SW480 (cell line): ENCODE results near the gene PCYT1A.
A peak's percentile ranks its signal among the peaks of the same experiment; 100 is the strongest.

ENCODE experiments used
- DNase-seq: peaks from one replicate; pipeline ENCODE4 v3.0.0-alpha.2; 2016; ENCODE audit warnings: low spot score

PCYT1A gene

GRCh38 chr3:196236223-196236622 is 51.3 kb downstream of the PCYT1A start:
- no peak for DNase-seq

DNA sequence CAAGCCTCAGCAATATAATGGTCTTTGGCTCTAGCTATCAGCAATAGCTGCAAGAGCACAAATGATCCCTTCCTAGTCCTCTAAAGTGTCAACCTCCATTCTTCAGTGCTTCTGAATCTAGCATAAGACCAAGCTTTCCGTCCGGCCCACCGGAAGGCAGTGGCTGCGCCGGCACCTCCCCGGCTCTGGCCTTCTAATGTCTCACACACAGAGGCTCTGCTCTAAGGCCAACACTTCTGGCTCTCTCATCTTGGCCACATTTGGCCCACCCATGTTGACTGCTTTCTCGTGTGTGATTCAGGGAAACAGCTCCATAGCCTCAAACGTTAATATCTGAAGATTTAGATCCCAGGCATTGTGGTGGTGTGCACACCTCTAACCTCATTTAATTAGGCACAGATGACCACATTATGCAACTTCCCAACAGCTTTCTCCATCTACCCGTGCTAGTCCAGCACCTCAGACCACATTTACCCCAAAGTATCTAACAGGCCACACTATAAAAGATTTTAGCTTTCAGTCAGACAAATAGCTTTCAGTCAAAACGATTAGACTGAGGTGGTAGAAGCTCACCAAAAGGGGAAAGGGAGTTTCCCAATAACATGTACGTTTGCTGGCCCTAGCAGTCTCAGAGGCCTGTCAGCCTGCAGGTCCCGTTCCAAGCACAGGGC is 51.9 kb downstream of the PCYT1A start:
- no peak for DNase-seq

DNA sequence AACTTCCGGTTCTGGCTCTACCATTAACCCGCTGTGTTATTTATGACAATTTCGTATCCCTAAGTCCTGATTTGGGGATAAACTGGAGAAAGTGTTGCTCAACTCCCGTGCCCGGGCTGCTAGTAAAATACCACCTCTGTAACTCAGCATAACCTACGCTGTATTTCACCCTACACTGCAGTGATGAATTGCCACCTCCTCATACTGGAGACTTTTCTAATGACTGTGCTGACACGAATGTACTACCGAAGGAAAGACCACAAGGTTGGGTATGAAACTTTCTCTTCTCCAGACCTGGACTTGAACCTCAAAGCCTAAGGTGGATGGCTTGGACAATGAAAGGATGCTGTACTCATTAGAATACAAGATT is 54.7 kb downstream of the PCYT1A start:
- DNase-seq = no peak

DNA sequence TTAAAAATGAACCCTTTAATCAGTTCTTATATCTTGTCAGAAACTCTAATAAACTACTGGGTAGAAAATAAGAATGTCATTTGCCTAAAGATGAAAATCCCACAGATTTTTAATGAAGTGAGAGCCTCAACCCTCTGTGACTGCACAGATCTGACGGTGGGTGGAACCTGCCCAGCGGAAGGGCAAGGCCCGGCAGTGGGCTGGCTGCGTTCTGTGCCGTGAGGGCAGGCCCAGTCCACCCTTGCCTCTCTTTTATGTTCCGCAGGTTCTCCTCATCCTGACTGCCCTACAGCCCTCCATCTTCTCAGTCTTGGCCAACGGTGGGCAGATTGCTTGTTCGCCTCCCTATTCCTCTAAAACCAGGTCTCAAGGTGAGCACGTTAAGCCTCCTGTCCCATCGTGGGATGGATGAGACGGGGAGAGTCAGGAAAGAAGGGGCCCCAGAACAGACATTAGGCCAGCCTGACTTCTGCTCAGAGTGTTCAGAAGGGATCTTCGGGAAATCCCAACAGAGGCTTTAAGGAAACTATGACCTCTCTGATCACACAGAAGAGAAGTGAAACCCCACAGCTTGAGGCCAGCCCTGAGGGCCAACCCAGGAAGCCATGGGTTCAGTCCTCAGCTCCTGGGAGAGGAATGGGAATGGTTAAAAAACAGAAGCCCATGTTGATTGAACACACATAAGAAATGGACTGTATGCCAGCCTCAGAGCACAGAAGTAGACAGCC is 55.2 kb downstream of the PCYT1A start:
- DNase-seq = no peak

- no peak for DNase-seq
Observed at GRCh38 chr3:196227629-196228493, 59.7 kb downstream of the PCYT1A start.

- DNase-seq = no peak
Observed at GRCh38 chr3:196227121-196227561, 60.4 kb downstream of the PCYT1A start.

DNA sequence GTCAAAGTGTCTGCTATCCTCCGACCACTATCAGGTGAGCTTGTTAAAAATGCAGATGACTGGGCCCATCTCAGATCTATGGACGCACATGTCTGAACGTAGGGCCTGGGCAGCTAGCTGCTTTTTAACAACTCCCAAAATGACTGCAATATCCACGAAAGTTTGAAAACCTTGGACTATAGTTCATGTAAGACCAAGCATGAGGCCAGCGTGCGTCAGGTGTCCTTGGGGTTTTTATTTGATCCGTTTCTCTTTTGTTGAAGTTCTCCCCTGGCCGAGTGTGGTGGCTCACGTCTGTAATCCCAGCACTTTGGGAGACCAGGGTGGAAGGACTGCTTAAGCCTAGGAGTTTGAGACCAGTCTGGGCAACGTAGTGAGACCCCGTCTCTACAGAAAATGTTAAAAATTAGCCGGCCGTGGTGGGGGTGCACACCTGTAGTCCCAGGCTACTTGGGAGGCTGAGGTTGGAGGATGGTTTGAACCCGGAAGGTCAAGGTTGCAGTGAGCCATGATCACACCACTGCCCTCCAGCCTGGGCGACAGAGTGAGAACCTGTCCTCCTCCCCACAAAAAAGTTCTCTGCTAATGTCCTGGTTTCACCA is 61.7 kb downstream of the PCYT1A start:
- DNase-seq = no peak

DNA sequence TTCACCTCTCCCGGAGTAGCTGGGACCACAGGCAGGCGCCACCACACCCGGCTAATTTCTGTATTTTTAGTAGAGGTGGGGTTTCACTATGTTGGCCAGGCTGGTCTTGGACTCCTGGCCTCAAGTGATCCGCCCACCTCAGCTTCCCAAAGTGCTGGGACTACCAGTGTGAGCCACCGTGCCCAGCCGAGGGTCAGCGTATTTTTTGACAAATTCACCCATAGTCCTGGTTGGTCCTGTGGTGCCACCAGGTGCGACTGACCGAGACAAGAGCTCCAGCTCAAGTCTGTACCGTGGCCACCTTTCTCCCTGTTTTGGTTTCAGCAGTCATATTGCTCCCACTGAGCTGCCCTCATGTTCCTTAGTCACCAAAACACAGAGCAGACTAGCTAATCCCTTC is 62.4 kb downstream of the PCYT1A start:
- no peak for DNase-seq

DNA sequence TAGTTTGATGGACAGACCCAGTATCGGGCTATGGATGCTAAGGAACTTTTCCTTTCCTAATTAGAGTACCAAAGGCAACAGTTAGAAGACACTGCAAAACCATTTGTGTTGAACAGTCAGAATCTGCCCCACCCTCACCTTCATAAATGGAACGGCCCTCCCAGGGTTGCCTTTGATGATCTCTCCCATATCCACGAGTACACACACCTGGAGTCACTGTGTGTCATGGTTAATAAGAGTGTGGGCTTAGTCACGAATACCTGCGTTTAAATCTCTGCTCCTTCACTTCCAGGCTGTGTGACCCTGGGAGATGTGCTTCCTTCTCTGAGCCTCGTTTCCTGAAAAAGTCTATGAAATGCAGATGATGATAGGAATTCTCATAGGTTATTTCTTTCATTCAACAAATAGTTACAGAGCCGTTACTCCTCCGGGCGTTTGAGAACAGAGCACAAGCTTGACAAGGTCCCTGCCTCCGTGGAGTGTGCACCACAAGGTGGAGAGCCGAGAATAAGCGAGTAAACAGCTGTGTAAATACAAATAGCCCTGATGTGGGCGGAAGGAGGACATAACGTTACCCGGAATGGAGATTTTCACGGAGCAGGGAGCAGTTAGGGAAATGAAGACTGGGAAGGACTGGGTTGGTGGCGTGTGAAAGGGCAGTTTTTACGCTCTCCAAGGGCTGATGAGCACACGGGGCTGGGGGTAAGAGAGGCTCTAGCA is 64.5 kb downstream of the PCYT1A start:
- peak; percentile 74 for DNase-seq

GRCh38 chr3:196220991-196221390 is 66.5 kb downstream of the PCYT1A start:
- DNase-seq = no peak

DNA sequence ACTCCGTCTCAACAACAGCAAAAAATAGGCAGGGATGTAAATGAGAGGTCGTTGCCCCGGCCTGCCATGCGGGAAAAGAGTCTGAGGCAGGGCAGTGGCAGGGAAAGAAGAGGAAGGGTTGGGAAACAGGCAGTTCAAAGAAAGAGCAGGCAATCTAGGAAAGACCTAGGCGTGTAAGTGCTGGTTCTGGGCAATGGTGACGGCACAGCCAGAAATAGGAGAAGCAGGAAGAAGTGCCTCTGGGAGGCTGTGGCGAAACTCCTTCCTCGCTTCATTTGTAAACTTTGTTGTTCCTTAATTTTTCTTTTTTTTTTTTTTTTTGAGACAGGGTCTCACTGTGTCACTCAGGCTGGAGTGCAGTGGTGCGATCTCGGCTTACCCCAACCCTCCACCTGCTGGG is 66.9 kb downstream of the PCYT1A start:
- no peak for DNase-seq

DNA sequence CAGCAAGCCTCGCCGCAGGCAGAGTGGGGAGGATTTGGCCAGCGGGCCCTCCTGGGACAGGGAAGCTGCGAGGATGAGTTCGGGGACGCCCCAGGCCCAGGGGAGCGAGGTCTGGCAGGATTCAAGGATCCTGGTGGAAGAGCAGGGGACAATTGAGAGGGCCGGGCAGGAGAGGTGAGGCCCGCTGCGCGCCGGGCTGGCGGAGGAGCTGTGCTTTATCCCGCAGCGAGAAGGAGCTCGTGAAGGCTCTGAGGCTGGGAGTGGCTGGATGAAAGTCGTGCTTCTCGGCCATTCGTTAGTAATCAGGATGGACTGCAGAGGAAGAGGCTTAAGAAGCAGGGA is 67.6 kb downstream of the PCYT1A start:
- DNase-seq = no peak

DNA sequence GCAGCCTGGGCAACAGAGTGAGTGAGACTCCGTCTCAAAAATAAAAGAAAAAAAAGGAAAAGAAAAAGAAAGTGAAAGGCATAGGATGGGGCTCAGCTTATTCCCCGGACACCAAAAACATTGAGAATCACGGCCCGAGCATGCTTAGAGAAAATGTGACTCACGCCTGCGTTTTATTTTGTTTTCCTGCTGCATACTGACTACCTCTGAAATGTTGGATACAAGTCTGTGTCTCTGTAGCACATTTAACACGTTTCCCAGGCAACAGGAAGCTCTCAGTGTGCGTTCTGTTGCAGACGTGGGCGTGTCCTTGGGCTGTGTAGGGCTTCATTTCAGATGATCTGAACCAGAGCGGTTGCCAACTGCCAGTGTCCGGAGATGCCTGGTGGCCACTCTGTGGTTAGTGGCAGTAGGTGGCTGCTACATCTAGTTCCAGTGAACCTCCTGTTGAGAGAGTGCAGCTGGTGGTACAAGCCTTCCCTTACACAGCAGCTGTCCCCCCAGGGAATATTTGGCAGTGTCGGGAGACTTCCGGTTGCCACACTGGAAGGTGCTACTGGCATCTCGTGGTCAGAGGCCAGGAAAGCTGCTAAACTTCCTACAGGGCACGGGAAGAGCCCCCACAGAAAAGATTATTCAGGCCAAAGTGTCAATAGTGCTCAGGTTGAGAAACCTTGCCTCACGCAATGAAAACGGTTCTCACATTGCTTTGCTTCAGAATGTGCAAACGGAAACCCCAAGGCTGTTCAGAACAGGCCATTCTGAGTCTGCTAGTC is 68.1 kb downstream of the PCYT1A start:
- peak; percentile 50 for DNase-seq

DNA sequence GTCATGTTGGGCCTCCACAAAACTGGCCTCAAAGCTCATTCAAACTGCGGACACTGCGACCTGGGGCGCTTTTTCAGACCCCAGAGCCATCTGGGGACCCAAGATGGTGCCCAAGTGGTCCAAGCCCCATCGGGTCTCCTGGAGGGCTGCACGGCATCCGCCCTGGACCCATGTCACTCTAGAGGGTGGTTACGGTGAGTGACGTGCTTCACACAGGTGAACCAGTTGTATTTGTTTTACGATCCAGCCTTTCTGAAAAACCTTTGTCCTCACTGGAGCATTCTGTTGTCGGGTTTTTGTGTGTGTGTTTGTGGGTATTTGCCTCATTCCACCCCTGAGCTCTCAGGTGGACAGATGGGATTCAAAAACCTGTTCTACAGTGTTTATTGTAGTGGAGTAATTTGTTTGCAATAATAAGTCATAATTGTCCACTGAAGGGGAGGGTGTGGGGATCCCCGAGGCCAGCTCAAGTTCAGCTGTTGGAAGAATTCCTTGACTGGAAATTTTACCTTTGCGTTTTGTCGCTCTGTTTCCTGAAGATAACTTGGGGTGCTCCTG is 69.3 kb downstream of the PCYT1A start:
- DNase-seq = no peak

- DNase-seq = no peak
Observed at GRCh38 chr3:196217307-196218154, 70.0 kb downstream of the PCYT1A start.

DNA sequence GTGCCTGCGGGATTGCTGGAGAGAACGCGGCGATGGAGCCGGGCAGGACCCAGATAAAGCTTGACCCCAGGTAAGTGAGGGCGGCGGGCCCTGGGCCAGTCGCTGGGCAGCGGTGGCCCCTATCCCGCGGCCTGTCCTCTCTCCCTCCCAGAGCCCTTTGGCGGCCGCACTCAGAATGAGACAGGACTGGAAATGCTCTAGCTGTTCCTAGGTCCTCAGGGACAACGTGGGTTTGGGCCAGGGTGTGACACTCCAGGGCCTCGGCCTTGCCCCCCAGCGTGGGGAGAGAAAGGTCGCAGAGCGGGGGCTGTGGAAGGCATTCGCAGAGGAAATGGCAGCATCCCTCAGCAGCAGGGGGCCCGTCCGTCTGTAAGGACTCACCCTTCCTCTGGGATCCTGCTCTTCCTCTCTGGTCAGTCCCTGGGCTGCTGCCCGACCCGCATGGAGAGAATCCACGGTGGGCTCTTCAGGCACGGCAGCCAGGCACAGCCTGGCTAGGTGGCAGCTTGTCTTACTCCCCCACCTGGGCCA is 70.8 kb downstream of the PCYT1A start:
- DNase-seq = no peak

GRCh38 chr3:196216089-196216564 is 71.4 kb downstream of the PCYT1A start, which contains the start of gene SLC51A:
SLC51A (plus strand) TSS chr3:196216534; CDS start chr3:196216713, 179 bp downstream.
- DNase-seq = no peak

DNA sequence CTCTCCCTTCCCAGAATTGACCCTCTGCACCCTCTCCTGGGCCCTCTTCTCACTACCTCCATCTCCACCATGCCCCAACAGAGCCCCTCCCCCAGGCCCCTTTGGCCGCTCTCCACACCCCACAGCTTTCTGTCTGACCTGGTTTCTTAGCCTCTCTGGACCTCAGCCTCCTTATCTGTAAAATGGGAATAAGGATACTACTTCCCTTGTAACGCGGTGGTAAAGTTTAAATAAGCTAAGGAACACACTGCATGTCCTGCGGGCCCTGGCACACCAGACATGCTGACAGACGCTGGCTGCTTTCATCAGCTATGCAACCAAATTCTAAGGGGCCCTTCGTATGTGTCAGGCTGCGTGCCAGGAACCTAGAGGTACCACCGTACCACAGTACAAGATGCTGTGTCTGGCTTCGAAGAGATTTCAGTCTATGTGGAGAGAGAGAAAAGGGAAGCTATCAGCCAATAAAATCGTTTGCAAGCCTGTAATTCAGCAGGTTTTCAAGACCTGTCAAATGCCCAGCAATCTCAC is 72.0 kb downstream of the PCYT1A start:
- DNase-seq = no peak
